ENCODE data around the gene KCNQ1OT1.

KCNQ1OT1 gene

GRCh38 chr11:2581151-2581930 is 118.5 kb downstream of the KCNQ1OT1 start:
- DNase-seq (ENCODE audit: low read depth) = no peak

DNA sequence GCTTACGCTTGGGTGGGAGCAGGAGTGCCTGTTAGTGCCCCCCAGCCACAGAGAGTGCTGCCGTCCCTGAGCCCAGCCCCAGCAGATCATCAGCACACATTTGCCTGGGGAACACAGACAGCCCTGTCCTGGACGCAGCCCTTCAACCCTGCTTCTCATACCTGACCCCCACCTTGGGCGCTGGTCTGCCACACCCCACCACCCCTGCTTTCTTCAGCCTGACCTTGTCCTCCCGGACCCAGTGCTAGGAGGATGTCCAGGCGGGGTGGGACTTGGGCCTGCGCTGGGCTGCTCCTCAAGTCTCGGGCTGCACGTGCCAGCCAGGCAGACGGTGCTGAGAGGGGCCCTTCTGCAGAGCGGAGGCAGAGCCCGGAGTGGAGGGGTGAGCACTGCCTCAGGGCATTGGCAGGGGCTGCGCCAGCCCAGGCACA is 119.2 kb downstream of the KCNQ1OT1 start:
- no peak for DNase-seq (ENCODE audit: low read depth)

DNA sequence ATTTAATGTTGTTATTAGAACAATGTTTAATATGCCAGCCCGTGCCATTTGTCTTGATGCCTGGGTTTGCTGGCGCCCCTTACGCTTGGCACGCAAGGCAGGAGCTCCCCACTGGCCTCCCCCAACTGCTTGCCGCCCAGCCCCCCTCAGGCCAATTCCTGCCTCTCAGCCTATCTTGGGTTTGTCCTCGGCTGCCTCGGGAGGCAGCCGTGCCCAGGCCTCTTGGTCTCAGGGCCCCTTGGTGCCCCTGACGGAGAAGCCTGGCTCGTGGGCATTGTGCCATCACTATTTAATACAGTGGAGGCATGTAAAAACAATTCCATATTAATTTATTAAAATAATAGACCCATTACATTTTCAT is 119.8 kb downstream of the KCNQ1OT1 start:
- DNase-seq (ENCODE audit: low read depth) = no peak

DNA sequence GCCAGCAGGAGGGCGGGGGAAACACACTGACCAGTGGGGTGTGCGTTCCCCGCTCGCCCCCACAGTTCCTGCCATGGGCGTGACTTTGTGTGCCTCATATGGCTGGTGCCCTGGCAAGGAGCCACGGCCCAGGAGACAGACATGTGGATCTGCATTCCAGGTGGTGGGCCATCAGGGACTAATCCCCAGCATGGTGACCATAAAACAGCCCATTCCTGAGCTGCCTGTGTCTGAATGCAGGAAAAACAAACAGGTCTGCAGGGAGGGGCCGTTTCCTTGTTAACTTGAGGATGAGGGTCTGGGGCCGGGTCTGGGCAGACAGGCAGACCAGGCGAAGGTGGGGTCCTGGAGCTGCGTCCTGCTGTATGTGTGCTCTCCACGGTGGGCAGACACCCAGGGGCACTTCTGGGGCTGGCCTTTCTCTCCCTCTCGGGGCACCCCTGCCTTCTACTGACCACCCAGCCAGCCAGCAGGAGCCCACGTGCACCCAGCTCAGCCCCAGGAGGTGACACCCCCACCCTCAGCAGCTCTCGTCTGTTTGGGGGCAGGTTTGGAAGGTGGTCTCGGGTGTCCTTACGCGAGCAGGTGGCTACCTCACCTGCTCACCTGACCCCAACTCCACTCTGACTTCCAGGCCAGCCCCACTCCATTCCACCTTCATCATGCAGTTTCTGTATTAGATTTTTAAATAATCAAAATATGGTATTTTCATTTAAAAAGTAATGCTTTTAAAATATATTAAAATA is 120.3 kb downstream of the KCNQ1OT1 start:
- no peak for DNase-seq (ENCODE audit: low read depth)

DNA sequence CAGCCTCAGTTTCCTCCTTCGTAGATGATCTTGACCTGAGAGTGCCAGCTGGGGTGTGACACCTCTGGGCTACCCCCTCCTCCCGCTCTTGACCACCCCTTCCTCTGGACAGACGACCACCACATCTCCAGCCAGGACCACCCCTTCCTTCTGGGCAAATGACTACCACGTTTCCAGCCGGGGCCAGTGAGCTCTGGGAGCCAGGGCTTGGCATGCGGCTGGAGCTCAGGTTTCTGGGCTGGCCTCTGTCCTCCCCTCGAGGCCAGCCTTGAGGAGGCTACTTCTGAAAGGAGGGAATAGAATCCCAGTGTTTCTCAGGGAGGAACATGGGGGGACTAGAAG is 120.9 kb downstream of the KCNQ1OT1 start:
- DNase-seq (ENCODE audit: low read depth) = no peak

- no peak for DNase-seq (ENCODE audit: low read depth)
These were observed 121.5 kb downstream of the KCNQ1OT1 start for GRCh38 chr11:2577991-2578928.

GRCh38 chr11:2577031-2577990 is 122.5 kb downstream of the KCNQ1OT1 start:
- no peak for DNase-seq (ENCODE audit: low read depth)

DNA sequence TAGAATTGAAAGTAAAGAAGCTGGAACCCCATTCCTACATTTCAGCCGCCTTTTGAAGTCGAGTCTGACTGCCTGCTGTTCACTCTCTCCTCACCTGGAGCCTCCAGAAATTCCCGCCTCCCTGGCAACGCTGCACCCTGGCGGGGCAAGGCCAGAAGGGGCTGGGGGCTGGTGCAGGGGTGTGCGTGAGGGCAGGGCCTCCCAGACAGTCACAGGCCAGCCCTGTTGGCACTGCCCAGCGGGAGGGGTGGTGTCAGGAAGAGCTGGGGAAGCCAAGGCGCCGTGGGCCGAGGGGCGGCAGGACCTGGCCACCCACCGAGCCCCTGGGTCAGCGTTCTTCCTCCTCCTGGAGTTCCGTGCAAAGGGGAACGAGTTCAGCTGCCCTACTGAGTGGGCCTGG is 123.2 kb downstream of the KCNQ1OT1 start:
- no peak for DNase-seq (ENCODE audit: low read depth)

GRCh38 chr11:2576111-2576510 is 123.7 kb downstream of the KCNQ1OT1 start:
- DNase-seq (ENCODE audit: low read depth) = no peak

GRCh38 chr11:2575591-2576051 is 124.2 kb downstream of the KCNQ1OT1 start:
- no peak for DNase-seq (ENCODE audit: low read depth)

GRCh38 chr11:2574553-2575535 is 125.0 kb downstream of the KCNQ1OT1 start:
- DNase-seq (ENCODE audit: low read depth) = no peak

DNA sequence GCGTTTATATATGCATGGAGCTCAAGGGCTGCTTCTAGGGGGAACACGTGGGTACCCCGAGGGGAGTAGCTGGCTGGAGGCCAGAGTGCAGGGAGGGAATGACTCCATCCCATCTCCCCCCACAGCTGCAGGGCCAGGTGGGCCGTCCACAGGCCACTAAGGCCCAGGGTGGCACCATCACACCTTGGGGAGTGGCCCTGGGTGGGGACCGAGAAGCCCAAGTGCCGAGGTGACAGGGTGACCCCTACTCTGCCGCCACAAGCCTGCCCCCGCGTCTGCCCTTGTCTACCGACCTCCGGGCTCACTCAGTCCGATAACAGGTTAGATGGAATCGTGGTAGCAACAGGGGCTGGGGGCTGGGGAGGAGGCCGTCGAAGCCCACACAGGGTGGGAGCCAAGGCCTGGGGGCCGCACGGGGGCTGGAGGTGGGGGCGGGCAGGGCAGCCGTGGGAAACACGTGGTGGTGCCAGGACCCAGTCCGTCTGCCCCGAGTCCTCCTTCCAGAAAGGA is 125.7 kb downstream of the KCNQ1OT1 start:
- DNase-seq (ENCODE audit: low read depth) = no peak

DNA sequence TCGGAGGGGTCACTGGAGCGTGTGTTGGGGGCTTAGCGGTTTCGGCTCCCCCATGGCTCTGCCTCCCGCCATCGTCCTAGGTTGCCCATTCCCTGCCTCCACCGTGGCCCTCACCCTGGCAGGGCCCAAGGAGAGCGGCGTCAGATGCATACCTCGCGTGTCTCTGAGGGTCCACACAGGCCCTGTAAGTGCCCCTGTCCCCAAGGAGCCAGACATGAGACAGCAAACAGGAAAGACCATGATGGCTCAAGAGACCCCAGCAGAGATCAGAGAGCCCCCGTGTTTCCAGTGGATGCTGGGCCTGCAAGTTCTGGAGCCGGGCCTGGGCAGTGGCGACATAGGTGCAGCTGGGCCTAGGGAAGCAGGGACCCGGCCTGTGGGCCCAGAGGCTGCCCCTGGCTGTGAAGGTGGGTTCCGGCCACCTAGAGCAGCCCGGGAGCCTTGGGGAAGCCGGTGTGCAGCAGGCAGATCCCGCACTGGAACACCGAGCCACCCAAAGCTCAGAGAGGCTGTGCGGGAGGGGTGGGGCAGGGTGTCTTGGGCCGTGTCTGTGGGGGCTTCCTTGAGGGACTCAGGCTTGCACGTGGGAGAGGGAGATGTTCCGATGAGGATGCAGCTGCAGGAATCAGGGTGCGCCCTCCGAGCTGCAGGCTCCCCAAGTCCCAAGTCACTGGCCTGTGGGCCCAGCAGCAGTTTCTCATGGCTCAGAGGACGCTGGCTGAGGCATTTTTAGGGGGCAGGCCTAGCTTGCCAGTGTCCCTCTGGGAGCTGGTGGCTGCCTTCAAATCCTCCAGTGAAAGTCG is 126.4 kb downstream of the KCNQ1OT1 start:
- no peak for DNase-seq (ENCODE audit: low read depth)

GRCh38 chr11:2572491-2573239 is 127.1 kb downstream of the KCNQ1OT1 start:
- no peak for DNase-seq (ENCODE audit: low read depth)

GRCh38 chr11:2571598-2572281 is 128.1 kb downstream of the KCNQ1OT1 start:
- no peak for DNase-seq (ENCODE audit: low read depth)

DNA sequence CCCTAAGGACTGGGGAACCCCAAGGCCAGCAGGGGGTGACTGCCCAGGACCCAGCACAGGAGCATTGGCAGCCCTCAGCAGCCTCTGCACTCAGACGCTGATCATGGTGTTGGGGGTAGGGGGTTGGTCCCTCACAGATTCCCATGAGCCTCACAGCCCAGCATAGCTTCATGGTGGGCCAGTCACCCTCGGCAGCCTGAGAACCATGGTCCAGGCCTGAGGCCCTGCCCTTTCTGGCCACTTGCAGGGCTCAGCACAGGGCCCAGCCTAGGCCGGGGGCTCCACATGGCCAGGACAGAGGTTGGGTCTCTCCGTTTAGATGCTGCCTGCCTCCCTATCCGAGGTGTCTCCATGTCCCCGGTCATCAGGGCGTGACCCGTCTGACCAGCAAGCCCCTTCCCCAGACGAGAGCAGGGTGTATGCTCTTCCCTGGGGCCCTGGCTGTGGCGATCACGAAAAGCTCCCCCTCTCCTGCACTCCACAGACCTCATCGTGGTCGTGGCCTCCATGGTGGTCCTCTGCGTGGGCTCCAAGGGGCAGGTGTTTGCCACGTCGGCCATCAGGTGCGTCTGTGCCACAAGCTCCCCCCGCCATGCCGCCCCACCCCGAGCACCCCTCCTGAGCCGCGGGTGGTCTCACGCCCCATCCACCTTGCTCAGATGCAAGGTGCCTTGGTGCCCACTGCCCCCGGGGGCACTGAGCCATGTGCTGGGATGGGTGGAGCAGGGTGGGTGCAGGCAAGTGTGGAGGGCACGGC is 128.8 kb downstream of the KCNQ1OT1 start:
- DNase-seq (ENCODE audit: low read depth) = no peak

Measured in activated gamma-delta T cell treated with anti-CD3 and anti-CD28 coated beads, Interleukin-2, amount 50 U/mL, for 16 hours (primary cell).